Right forelimb (tissue), 1 donor: ENCODE data around the gene ZNF462.
A peak's percentile ranks its signal among the peaks of the same experiment; 100 is the strongest.

Experiments used
- DNase-seq: peaks from one replicate; pipeline ENCODE4 v3.0.0-alpha.2; 2018

ZNF462 gene

DNA sequence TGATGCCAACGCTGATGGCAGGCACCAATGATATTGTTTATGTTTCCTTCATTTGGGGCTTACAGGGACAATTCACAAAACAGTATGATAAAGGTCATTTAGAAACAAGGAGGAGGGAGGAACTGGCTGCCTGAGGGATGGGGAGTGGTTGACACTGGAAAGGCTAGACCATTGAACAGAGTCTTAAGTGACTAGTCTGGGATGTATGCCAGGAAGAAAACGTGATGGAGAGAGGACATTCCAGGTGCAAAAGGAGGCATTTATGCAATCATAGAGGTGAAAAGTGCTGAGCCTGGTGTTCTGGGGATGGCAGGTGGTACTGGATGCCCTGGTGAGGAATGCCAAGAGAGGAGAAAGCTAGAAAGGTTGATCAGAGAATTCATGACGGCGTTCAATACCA is 153.4 kb downstream of the ZNF462 start:
- DNase-seq: no peak

DNA sequence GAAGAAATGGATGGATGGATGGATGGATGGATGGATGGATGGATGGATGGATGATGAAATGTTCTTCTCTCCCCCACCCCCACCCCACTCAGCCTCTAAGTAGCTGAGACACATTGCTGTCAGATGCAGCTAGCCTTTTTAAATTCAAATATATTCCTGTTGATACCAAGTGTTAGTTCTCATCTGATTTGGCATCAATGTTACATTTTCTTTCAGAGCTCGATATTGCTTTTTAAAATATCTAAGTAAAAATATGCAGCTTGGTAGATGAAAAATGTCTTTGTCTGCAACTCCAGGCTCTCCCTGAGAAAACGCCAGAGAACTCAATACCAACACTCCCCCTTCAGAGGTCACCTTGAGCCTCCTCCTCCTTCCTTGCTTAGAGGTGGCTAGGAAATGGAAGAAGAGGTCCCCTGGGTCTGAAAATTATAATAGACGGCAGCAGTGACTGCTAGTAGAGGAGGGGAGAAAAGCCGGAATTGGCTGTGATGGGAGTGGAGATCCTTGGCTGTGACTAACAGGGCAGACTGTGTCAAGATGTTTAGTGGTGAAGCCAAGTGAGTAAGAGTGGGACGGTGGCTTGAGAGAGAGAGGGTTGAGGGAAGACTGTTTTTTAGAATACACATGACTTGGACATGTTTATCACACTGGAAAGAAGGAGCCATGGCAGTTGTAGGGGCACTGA is 156.0 kb downstream of the ZNF462 start:
- no peak for DNase-seq

DNA sequence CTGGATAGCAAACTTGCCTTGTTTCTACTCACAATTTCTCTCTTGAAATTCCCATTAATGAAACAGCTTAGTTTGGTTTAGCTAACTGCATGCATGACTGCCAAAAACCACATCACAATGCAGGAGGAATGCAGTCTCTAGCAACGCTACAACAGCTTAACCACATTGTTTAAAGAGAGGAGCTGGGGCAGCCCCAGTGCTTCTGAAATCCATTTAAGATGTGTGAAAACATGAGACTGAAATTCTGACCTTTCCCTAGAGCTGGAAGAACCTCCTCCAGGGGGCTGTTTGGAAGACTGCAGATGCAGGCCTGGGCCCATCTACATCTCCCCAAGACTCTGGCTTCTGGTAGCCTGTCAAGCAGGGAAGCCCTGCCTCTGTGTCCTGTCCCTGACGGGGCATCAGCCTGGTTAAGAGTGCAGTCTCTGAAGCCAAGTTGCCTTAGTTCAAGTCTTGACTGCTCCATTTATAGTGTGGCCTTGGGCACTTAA is 157.1 kb downstream of the ZNF462 start:
- DNase-seq: peak; percentile 53

DNA sequence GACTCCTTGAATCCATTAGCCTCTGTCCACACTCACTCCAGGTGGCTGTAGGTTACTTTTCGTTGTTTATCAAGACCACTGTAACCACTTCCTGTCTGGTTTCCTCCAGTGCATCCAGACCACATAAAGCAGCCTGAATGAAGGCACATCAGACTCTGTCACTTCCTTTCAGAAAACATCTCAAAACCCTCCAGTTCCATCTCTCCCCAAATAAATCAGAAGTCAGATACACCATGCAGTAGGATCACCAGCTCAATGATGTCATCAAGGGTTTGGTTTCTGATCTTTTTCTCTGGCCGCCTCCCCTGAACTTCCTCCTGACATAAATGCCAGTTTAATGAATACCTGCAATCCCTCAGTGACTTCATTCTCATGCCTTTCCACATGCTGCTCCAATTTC is 161.2 kb downstream of the ZNF462 start:
- DNase-seq: no peak

- no peak for DNase-seq
Observed at GRCh38 chr9:107025260-107026035, 162.5 kb downstream of the ZNF462 start.

DNA sequence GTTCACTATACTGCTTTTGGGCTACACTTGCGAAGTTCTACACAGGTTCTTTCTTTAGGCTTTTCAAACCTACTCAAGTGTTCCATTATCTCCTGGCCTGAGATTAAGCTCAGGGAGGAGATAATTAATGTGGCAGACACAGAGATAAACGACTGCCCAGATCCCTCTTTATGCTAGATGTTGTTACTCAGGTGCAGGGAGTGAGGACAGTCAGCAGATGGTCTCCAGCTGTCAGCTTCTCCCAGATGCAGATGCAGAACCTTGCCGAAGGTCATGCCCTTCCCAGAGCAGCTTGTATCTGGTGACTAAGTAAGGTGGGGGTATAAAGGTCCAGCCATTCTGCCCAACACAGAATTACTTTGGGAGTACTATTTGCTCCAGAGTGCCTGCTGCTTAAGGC is 166.2 kb downstream of the ZNF462 start:
- no peak for DNase-seq

DNA sequence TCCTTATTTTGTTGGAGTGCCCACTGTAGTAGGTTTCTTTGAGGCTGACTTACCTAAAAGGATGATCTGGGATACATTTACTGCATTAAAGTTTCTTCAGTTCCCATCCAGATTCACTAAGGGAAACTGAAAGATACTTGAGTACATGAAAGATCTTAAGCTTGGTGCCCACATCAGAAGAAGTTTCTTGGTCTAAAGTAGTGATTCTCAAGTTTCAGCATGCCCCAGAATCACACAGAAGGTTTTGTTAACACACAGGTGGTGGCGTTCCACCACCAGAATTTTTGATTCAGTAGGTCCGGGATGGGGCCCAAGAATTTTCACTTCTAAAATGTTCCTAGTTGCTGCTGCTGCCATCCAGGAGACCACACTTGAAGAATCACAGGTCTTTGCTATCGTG is 171.0 kb downstream of the ZNF462 start:
- DNase-seq: no peak

- no peak for DNase-seq
Observed at GRCh38 chr9:107034831-107035230, 171.9 kb downstream of the ZNF462 start.

GRCh38 chr9:107036367-107036766 is 173.4 kb downstream of the ZNF462 start:
- no peak for DNase-seq

DNA sequence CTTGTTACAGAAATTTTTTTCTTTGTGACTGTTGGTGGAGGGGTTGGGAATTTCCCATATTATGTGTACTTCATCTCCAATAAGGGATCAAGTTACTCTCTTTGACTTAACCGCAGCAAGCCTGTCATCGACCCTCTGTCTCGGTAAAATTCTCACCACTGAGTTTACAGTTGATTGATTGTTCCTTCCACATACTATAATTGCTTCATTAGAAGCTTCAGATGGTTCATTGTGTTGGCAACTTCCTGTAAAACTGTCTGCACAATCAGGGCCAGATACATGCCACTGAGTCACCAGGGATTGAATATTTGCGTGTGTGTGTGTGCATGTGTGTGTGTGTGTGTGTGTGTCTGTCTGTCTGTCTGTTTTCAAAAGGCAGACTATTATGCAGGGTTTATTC is 176.6 kb downstream of the ZNF462 start:
- DNase-seq: no peak

GRCh38 chr9:107042606-107043005 is 179.6 kb downstream of the ZNF462 start:
- DNase-seq: no peak

GRCh38 chr9:107043886-107044285 is 180.9 kb downstream of the ZNF462 start:
- no peak for DNase-seq

DNA sequence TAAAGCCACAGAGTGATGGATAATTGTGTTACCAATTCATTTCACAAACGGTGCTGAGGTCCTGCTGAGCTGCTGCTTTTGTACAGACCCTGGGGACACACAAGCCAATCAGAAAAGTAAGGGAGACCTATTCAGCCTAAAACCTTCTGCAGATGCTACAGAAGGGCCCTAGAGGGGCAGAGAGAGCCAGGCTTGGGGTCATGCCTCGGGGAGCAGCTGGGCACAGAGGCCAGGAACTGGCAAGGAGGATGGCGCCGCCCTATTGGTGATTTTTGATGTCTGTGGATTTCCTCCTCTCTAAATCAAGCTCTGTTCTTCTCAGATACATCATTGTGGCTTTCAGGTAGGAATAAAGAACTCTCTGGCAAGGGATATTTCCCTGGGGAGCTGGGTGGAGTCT is 181.9 kb downstream of the ZNF462 start:
- no peak for DNase-seq

GRCh38 chr9:107046692-107047091 is 183.7 kb downstream of the ZNF462 start:
- no peak for DNase-seq

GRCh38 chr9:107049046-107049802 is 186.3 kb downstream of the ZNF462 start:
- DNase-seq: no peak

- DNase-seq: no peak
Observed at GRCh38 chr9:107049803-107050184, 186.8 kb downstream of the ZNF462 start.

DNA sequence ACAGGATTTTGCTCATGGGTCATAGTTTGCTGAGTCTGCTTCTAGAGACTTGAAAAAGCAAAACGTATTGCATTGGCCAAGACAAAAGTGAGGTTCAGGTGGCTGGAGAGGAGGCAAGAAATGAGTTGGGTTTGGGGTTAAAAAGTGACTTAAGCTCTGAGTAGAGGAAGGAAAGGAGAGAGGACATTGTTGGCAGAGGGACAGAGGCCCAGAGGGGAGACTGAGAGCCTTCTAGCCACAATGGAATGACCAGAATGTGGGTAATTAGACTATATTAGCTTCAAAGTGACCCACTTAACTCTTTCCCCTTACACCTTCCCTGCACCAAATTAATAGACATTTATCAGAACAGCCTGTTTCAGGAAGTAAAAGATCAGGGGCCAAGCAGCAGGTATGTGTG is 188.4 kb downstream of the ZNF462 start:
- no peak for DNase-seq

- DNase-seq: no peak
Observed at GRCh38 chr9:107054146-107054545, 191.2 kb downstream of the ZNF462 start.

DNA sequence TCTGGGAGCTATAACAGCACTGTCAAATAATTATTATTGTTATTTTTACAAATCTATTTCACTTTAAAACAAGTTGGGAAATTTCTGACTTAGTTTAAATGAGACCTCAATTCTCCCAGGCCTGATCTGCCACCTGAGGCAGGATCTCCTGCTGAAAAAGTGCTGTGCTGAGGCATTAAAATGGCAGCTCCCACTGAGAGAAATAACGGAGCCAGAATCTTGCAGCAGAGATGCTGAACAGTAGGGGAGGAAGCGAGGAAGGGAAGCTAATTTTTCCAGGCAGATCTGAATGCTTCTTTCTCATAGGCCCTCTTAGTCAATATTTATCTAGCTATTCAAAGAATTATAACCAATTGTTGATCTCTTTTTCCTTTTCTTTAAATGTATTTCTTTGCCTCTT is 196.3 kb downstream of the ZNF462 start:
- DNase-seq: no peak

- no peak for DNase-seq
Observed at GRCh38 chr9:107060062-107060461, 197.1 kb downstream of the ZNF462 start.
